ENCODE data around the gene BCL2L1. TPM values are rescaled to one million over a fixed set of nuclear protein-coding genes. Genes with fewer than 3 reads are reported as not detected.
A peak's percentile ranks its signal among the peaks of the same experiment; 100 is the strongest.

The BCL2L1 gene
- total RNA-seq, 2 donors from 2014 or later: 96.2 to 103 TPM

DNA sequence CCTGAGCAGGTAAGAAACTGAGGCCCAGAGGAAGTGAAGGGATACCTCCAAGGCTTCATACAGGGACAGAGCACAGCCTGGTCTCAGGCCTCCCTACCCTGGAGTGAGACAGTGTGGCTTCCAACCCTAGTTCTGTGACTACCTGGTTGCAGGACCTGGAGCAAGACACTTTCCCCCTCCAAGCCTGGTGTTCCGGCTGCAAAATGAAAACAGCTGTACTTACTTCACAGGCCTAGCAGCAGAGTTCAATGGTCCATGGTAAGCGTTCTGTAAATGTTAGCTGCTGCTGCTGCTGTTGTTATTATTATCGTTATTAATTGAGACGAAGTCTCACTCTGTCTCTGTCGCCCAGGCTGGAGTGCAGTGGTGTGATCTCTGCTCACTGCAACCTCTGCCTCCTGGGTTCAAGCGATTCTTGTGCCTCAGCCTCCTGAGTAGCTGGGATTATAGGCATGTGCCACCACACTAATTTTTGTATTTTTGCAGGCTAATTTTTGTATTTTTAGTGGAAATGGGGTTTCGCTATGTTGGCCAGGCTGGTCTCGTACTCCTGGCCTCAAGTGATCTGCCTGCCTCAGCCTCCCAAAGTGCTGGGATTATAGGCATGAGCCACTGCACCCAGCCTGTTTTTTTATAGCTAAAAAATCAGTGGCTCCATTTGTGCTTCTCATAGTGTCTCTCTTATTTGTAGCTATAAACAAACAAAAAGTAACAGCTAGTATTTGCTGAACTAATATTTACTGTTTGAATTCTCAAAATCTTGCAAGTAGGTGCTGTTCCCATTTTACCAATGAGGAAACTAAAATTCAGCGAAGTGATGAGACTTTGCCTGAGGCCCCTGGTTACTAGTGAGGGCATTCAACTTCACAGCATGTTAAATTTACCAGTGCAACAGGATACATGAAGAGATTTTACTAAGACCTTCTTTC lies 43.0 kb downstream of the BCL2L1 start:
- H3K27me3 ChIP-seq: no peaks in the 10 kb centered on the region
- H3K4me3 ChIP-seq: no peak overlapping the region
- 80 to 82% methylated on average over 9 of the region's 9 CpGs for WGBS, 2 donors
- intact Hi-C loops (cut with DNase I): no loop called here
- DNase-seq (no peak), ATAC-seq (no peak)
- no peaks in the 10 kb centered on the region for H3K9me3 ChIP-seq
- peaks cover 72% of the 10 kb centered on the region for H3K4me1 ChIP-seq
- H3K27ac ChIP-seq: peak overlapping the region in 3 of 4 donors; percentile 11 to 52 (median 30)
- TF ChIP-seq POLR2A (IDR thresholded peaks at IDR 0.05): no peak
- TF ChIP-seq, protein P1, sequence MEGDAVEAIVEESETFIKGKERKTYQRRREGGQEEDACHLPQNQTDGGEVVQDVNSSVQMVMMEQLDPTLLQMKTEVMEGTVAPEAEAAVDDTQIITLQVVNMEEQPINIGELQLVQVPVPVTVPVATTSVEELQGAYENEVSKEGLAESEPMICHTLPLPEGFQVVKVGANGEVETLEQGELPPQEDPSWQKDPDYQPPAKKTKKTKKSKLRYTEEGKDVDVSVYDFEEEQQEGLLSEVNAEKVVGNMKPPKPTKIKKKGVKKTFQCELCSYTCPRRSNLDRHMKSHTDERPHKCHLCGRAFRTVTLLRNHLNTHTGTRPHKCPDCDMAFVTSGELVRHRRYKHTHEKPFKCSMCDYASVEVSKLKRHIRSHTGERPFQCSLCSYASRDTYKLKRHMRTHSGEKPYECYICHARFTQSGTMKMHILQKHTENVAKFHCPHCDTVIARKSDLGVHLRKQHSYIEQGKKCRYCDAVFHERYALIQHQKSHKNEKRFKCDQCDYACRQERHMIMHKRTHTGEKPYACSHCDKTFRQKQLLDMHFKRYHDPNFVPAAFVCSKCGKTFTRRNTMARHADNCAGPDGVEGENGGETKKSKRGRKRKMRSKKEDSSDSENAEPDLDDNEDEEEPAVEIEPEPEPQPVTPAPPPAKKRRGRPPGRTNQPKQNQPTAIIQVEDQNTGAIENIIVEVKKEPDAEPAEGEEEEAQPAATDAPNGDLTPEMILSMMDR (IDR thresholded peaks at IDR 0.05): no peak
- no peaks in the 10 kb centered on the region for H3K36me3 ChIP-seq (replicated peaks in 1 of 2; ENCODE audit: insufficient read depth in 1 of 2, low read depth in 2 of 2)

DNA sequence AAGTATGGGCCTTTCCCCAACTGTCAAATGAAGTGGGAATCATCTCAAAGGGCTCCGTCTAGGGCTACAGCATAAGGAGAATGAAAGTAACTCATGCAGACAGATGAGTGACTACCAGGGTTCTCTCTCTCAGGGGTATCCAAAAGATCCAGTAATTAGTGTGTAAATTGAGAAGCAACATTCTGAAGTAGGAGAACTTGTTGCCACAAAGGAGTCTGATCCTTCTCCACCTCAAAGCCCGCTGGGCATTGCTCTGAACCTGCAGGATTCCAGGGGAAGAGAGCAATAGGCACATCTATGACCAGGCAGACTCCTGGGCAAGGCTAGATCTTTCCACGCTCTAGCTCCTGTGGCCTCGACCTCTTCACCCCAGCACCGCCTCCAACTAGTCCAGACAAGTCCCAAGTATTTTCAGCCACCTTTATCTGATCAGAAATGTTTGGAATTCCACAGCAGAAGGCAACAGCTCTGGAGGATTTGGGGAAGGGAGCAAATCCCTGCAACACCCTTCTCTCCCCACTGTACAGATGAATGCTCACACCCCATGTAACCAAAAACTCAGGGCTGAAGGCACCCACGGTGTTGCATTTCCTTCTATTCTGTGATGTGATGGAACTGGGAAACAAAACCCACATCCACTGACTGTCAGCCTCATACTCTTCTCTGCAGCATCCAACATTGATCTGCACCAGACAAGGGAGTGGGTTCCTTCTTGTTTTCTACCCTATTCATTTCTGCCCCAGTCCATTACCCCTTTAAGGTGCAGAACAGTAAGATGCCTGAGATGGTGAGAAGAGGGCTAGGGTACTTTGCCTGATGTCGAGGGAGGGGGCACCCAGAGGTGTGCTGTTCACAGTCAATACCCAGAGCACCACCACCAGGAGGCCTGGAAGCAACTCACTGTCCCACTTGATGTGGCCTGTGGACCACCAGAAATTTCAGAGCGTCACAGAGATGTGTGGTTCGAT lies 44.0 kb downstream of the BCL2L1 start:
- Histone ChIP-seq H3K4me3 (no peak overlapping the region), H3K27me3 (no peaks in the 10 kb centered on the region), H3K27ac (peak overlapping the region in 3 of 4 donors; percentile 11 to 52 (median 30)), H3K4me1 (peaks cover 71% of the 10 kb centered on the region), H3K36me3 (replicated peaks in 1 of 2; ENCODE audit: insufficient read depth in 1 of 2, low read depth in 2 of 2) (no peaks in the 10 kb centered on the region), H3K9me3 (no peaks in the 10 kb centered on the region)
- ATAC-seq: peak; percentile 51
- TF ChIP-seq, protein P1 (IDR thresholded peaks at IDR 0.05): peak in 1 of 7 experiments; percentile 4
- TF ChIP-seq POLR2A (IDR thresholded peaks at IDR 0.05): no peak
- intact Hi-C loops (cut with DNase I): no loop called here
- DNase-seq: peak in 1 of 4 donors; percentile 32
- 48 to 55% methylated on average over 7 to 9 of the region's 9 CpGs for WGBS, 2 donors

DNA sequence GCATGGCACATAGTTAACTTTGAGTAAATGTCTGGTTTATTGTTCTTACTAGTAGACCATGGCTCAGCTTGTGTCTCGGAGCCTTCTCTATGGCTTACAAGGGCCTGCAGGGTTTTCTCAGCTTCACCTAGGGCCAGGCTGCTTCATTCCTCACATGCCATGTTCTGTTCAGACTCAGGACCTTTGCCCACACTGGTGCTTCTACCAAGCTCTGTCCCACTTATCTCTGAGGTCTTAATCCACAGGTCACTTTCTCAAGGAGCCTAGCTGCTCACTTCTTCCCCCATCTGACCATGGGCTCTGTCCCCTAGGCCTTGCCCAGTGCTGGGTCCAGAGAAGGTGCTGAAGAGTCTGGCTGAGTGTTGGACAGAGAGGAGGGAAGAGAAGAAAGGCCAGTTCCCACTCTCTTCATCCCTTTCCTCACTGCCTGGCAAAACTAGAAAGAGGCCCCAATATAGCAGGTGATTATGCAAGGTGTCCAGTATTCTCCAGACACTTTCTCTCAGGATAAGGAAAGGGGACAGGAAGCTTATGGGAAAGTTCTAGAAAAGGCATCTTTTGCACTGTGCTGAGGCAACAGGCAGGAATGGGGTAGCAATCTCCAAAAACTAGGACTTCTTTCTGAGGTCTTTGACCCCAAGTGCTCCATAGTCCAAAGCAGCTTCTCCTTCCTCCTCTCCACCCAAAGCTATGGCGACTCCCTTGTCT lies 45.0 kb downstream of the BCL2L1 start:
- DNase-seq: no peak
- H3K4me1 ChIP-seq: peaks cover 77% of the 10 kb centered on the region
- TF ChIP-seq, protein P1 (IDR thresholded peaks at IDR 0.05): no peak
- TF ChIP-seq POLR2A (IDR thresholded peaks at IDR 0.05): no peak
- intact Hi-C loops (cut with DNase I): no loop called here
- WGBS, 2 donors: 97 to 100% methylated on average over 2 of the region's 2 CpGs
- no peaks in the 10 kb centered on the region for H3K9me3 ChIP-seq
- H3K4me3 ChIP-seq: no peak overlapping the region
- H3K36me3 ChIP-seq (replicated peaks in 1 of 2; ENCODE audit: insufficient read depth in 1 of 2, low read depth in 2 of 2): no peaks in the 10 kb centered on the region
- no peaks in the 10 kb centered on the region for H3K27me3 ChIP-seq
- no peak for ATAC-seq
- peak overlapping the region in 2 of 4 donors; percentile 30 to 52 for H3K27ac ChIP-seq

DNA sequence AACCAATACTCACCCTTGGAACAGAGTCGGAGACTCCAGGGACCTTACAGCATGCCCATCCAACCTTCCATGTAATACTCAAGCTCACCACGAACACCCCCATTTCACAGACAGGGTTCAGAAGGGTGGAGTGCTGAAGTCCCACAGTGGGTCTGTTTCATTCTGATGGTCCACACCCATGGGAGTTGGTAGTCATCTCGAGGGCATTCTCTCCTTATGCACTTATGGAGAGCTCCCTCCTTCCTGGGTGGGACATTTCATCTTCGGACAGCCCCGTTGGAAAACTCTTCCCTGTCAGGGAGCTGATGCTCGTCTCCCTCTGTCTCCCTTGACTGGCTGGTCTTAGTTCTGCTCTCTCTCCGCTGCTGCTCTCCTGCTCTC lies 46.1 kb downstream of the BCL2L1 start:
- intact Hi-C loops (cut with DNase I): no loop called here

More for the DNA sequence above, 46.1 kb downstream of the BCL2L1 start:
- ATAC-seq (no peak), DNase-seq (no peak)
- no peaks in the 10 kb centered on the region for H3K36me3 ChIP-seq (replicated peaks in 1 of 2; ENCODE audit: insufficient read depth in 1 of 2, low read depth in 2 of 2)
- no peaks in the 10 kb centered on the region for H3K9me3 ChIP-seq
- H3K27ac ChIP-seq: peak overlapping the region; percentile 23 to 73 (median 52)
- no peaks in the 10 kb centered on the region for H3K27me3 ChIP-seq
- H3K4me1 ChIP-seq: peaks cover 86% of the 10 kb centered on the region
- no peak for TF ChIP-seq POLR2A (IDR thresholded peaks at IDR 0.05)
- TF ChIP-seq, protein P1 (IDR thresholded peaks at IDR 0.05): no peak
- WGBS, 2 donors: 92 to 95% methylated on average over 7 of the region's 7 CpGs
- no peak overlapping the region for H3K4me3 ChIP-seq

All from body of pancreas (tissue), 4 donors.